EH (cell line): ENCODE results near the gene KSR1.

Experiments
- DNase-seq: peaks from one replicate; pipeline ENCODE4 v3.0.0-alpha.2; 2015; ENCODE audit warnings: low read depth

Gene KSR1

GRCh38 chr17:27610304-27610677, 154.0 kb downstream of the KSR1 start:
- DNase-seq: no peak

GRCh38 chr17:27612160-27612770, 156.0 kb downstream of the KSR1 start:
- DNase-seq: no peak

DNA sequence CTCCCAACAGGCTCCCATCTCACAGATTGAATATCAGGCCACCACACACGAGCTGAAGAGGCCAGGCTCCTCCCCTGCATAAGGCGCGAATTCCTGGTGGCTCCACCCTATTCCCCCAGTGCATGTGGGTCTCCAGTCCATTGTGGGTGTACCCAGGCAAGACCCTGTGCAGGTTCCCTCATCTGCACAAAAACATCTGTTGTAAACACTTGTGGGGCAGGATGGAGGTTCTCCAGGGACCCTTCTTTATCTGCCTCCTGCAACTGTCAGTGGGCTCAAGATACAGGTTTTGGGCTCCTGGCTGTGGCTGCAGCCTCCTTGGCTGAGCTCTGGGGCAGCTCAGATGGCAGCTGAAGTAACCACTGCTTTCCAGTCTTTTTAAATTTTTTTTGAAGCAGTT, 157.2 kb downstream of the KSR1 start:
- no peak for DNase-seq

- no peak for DNase-seq
These were observed 158.9 kb downstream of the KSR1 start for GRCh38 chr17:27615121-27615520.

GRCh38 chr17:27616414-27616813, 160.2 kb downstream of the KSR1 start:
- no peak for DNase-seq

DNA sequence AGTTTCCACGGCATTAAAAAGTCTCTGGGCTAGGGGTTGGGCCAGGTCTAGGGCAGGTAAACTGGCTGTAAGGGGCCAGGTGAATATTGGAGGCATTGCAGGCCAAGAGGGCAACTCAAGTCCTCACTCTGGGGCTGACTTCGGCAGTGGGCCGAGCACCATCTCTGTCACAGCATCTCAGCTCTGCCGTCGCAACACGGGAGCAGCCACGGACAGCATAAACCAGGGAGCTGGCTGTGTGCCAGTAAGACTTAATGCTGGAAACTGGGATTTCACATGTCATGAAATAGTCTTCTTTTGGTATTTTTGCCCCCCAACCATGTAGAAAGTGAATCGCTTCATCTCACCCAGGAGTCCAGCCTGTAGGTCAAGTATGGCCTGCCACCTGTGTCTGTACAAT, 162.2 kb downstream of the KSR1 start:
- DNase-seq: no peak

- no peak for DNase-seq
These were observed 164.5 kb downstream of the KSR1 start for GRCh38 chr17:27620721-27621120.

GRCh38 chr17:27621536-27621935, 165.3 kb downstream of the KSR1 start:
- DNase-seq: no peak

GRCh38 chr17:27621942-27622559, 165.8 kb downstream of the KSR1 start:
- DNase-seq: no peak

DNA sequence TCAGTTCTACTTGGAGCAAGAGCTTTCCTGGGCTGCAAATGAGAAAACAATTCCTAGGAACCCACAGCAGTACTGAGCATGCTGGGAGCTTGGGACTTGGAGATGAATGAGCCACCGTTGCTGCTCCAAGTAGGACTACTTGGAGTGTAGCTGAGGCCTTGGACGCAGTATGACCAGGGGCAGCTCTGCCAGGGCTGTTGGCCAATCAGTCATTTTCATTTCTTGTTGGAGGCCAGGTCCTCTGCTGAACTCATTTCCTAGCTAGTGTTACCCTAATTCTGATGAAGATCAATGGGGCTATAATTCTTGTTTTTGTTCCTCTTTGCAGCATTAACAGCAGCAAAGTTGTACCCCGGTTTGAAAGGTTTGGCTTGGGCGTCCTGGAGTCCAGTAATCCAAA, 166.7 kb downstream of the KSR1 start:
- no peak for DNase-seq

- no peak for DNase-seq
These were observed 167.4 kb downstream of the KSR1 start for GRCh38 chr17:27623614-27624013.

DNA sequence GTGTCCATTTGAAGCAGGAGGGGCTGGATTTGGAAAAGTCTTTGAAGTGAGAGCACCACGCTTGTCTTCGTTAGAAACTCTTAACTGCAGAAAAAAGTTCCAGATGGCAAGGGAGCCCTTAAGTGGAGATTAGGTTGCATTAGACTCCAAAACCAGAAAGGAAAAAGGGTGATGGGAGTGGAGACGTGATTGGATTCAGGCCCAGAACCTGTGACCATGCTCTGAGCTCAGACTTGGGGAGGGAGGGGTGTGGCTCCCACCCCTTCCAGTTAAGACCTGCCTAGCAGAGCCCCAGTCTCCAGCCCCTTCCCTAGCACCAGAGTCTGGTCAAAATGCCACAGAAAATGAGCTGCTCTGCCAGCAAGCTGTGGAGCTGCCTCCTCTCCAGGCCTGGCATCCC, 168.3 kb downstream of the KSR1 start:
- DNase-seq: no peak

- DNase-seq: no peak
These were observed 169.6 kb downstream of the KSR1 start for GRCh38 chr17:27625856-27626255.

GRCh38 chr17:27627514-27627913, 171.3 kb downstream of the KSR1 start:
- DNase-seq: no peak

DNA sequence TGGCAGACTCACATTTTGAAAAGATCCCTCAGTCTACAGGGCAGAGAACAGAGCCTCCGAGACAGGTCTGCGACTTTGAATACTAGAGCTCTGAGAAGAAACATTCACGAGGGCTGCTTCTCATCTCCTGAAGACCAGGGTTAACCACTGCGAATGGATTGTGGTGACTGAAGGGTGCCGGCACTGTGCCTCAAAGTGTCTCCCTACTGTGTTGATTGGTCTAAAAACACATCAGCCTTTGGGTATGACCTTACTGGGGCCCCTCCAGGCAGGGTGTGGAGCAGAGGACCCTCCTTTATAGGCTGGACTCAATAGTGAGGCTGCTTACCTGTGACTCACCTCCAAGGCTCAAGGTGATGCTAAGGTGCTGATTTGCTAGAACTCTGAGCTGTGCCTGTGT, 172.1 kb downstream of the KSR1 start:
- no peak for DNase-seq

GRCh38 chr17:27629260-27629659, 173.0 kb downstream of the KSR1 start:
- peak; percentile 85 for DNase-seq

- peak; percentile 66 for DNase-seq
These were observed 174.6 kb downstream of the KSR1 start, which contains the start of gene LGALS9 for GRCh38 chr17:27630607-27631410. LGALS9 (plus strand) TSS chr17:27631188; CDS start chr17:27631266, 78 bp downstream.

DNA sequence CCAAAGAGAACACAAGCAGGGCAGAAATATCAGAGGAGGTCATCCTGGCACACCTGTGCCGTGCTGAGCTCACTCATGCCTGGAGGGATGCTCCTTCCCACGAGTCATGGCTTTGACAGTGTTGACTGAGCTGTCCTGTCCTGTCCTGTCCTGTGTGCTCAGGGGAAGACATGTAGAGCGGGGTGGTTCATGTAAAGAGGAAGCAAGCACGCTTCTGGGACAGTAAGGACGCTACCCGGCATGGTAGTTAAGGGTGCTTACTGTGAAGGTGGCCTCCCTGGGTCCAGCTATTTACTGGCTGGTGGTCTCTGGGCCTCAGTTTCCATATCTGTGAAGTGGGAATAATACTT, 175.1 kb downstream of the KSR1 start:
- no peak for DNase-seq

GRCh38 chr17:27631897-27632725, 175.9 kb downstream of the KSR1 start:
- DNase-seq: no peak

- peak; percentile 69 for DNase-seq
These were observed 176.5 kb downstream of the KSR1 start for GRCh38 chr17:27632766-27633165.

- no peak for DNase-seq
These were observed 177.2 kb downstream of the KSR1 start for GRCh38 chr17:27633312-27634025.

DNA sequence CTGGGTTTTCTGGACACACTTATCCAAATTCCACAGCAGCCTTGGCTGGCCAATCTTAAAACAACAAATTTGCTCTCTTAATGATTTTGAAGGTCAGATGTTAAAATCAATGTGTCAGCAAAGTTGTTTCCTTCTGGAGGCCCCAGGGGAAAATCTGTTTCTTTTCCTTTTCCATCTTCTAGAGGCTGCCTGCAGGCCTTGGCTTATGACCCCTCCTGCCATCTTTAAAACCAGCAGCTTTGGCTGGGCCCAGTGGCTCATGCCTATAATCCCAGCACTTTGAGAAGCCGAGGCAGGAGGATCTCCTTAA, 177.7 kb downstream of the KSR1 start:
- DNase-seq: peak; percentile 6
